Right renal pelvis (tissue), 4 donors: ENCODE results near the gene GPI. TPM values are rescaled to one million over a fixed set of nuclear protein-coding genes. Genes with fewer than 3 reads are reported as not detected.

ENCODE experiments used
- polyA plus RNA-seq, 4 donors: library from polyadenylated mRNA; unstranded; fragments of 120-200 nt; gene quantifications; one replicate each; pipeline ENCODE4 v1.2.1, GENCODE V29; 2013; ENCODE audit not compliant: insufficient read length in 4 of 4

Gene GPI
- polyA plus RNA-seq, 4 donors = 151 to 181 (median 165) TPM

Other genes with a start within 250 kb of the GPI start
- gene LSM14A, start 192.7 kb upstream of the GPI start, polyA plus RNA-seq = 100 to 1,000 TPM; 165 to 190 (median 185) TPM
- gene GARRE1, start 110.6 kb upstream of the GPI start, polyA plus RNA-seq = 10 to 100 TPM; 35.6 to 44.0 (median 41.8) TPM
- 10 to 100 TPM; 12.9 to 18.4 (median 15.3) TPM for gene PDCD2L, start 39.2 kb downstream of the GPI start, polyA plus RNA-seq
- gene UBA2, start 63.2 kb downstream of the GPI start, polyA plus RNA-seq = 100 to 1,000 TPM; 162 to 168 (median 165) TPM
- 10 to 100 TPM; 33.0 to 40.3 (median 36.9) TPM for gene WTIP, start 116.6 kb downstream of the GPI start, polyA plus RNA-seq